HS-27A (cell line): ENCODE data around the gene BMAL2.

Experiments
- DNase-seq: peaks from one replicate; pipeline ENCODE4 v3.0.0-alpha.2; 2012; ENCODE audit warnings: low read depth, missing footprints

The BMAL2 gene

GRCh38 chr12:27332714-27333402, at the start of gene BMAL2:
TSS of gene BMAL2 (plus strand) at chr12:27332836. CDS start at chr12:27333073, 237 bp downstream.
- DNase-seq, result peak; percentile 41

GRCh38 chr12:27284021-27284420, 48.6 kb upstream of the BMAL2 start:
- no peak for DNase-seq

GRCh38 chr12:27284751-27285150, 47.9 kb upstream of the BMAL2 start:
- DNase-seq, result peak; percentile 64

GRCh38 chr12:27285403-27285802, 47.2 kb upstream of the BMAL2 start:
- DNase-seq, result no peak

DNA sequence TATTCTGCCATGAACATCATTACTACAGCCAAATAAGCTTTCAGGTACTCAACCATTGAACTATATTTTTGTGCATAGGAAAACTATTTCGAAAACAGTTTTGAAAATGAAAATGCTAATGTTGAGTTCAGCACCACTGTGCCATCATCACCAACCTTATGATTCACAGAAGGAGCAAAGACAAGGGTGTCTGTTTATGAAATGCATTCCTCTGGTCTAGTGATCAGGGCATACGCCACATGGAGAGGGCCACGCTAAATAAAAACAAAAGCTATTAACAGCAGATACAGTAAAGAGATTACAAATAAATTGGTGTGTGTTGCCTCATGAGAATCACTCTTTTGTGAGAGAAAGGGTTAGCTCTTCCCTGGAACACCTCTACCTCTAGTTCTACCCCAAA, 43.2 kb upstream of the BMAL2 start:
- no peak for DNase-seq

- DNase-seq, result no peak
These were observed 42.0 kb upstream of the BMAL2 start for GRCh38 chr12:27290501-27291168.

DNA sequence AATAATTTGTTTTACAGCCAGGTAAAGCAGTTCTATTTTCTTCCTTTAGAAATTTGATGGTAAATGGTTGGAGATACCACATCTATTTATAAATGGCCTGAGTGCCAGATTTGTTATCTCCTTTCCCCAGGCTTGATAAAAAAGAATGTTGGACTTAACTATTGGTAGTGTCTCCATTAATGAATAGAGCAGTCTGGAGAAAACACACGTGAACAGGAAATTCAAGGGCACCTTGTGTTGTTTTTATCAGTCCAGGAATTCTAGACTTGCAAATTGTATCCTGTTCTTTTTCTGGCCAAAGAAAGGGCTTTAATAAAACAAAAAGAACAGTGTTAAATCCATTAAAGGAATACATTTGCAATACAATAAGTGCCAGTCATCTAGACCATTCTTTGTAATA, 40.8 kb upstream of the BMAL2 start:
- DNase-seq, result no peak

DNA sequence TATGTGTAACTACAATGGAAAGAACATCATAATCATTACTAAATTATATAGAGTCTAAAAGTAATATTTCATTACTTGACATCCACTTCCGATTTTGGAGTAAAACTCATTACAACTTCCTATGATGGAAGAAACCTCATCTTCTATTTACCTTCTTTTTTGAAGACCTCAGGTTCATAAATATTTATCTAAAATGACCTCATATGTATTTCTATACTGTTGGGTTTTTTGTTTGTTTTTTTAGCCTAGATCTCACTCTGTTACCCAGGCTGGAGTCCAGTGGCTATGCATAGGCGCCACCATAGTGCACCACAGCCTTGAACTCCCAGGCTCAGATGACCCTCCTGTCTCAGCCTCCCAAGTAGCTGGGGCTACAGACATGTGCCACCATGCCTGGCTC, 39.9 kb upstream of the BMAL2 start:
- no peak for DNase-seq

GRCh38 chr12:27293463-27293862, 39.2 kb upstream of the BMAL2 start:
- DNase-seq, result no peak

DNA sequence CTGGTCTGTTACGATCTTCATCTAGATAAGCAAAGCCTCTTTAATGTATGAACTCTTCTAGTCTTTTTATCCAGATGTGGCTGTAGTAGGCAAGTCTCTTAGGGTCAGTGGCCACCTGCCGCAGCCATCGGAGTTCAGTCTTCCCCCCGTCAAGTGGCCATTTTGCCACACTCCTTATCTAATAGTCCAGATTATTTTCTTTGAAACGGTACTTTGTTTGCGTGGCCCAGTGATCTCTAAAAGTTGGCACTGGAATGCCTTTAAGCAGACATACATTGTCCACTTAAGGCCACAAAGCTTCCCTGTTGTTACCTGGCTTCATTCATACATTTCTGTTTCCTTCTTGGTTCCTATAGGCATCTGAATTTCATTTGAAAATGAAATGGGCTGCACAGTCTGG, 36.0 kb upstream of the BMAL2 start:
- no peak for DNase-seq

DNA sequence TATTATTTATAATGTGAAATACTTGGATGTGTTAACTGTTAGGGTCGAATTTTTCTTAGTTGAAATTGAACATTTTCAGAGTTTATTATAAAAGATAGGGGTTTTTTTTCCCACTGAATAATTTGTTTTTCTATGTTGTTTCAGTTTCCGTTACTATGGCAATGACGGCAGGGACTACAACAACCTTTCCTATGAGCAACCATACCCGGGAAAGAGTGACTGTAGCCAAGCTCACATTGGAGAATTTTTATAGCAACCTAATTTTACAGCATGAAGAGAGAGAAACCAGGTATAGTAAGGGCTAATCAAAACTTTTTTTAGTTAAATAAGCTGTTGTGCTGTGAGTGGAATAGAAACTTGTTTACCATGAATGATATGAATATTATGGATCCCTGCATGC, 35.1 kb upstream of the BMAL2 start:
- DNase-seq, result no peak

GRCh38 chr12:27299102-27299501, 33.5 kb upstream of the BMAL2 start:
- no peak for DNase-seq

GRCh38 chr12:27300226-27300625, 32.4 kb upstream of the BMAL2 start:
- DNase-seq, result no peak

DNA sequence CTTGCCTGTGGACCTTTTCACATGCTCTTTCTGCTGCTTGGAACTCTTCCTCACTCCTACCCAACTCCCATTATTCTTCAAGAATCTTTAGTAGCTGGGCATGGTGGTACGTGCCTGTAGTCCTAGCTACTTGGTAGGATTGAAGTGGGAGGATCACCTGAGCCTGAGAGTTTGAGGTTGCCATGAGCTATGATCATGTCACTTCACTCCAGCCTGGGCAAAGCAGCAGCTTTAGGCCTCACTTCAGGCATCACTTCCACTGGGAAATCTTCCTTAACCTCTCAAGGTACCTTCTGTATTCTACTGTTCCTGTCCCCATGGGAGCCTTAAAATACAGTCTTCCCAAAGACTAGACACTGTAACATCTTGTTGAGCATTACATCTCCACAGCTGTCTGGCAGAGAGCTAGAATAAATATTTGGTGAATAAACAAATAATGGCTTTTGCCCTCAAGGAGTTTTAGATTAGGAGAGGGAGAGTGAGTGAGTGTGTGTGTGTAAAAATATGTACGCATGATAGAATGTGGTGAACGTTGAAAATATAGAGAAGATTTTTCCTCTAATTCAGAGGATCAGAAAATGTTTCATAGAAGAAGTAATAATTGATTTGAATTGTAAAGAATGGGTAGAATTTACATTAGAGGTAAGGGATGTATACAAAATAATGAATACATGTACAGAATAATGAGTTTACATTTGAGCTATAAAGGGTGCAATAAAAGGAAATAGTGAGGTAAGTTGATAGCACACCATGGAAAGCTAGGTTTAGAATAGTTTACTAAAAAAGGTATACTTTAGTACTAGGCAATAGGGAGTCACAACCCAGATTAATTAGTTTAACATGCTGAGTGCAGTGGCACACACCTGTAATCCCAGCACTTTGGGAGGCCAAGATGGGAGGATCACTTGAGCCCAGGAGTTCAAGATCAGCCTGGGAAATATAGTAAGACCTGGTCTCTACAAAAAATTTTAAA, 29.2 kb upstream of the BMAL2 start:
- no peak for DNase-seq

DNA sequence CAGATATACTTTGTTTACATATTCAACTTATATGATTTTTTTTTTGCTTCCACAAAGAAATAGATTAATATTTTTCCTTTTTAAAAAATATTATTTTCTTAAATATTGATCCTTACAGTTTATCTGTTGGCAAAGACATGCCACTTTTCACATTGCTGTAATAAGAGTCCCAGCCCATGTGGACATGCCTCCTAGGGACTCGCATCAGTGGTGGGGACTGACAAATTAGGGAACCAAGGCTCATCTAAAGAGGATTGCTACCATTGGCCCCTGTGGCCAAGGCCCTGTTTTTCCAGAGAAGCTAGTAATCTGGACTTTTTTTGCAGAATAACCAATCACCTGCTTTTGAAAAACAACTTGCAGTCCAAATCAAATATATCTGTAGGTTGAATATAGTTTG, 27.8 kb upstream of the BMAL2 start:
- DNase-seq, result no peak

GRCh38 chr12:27305673-27306456, 26.8 kb upstream of the BMAL2 start:
- DNase-seq, result no peak

- no peak for DNase-seq
These were observed 23.2 kb upstream of the BMAL2 start for GRCh38 chr12:27309293-27309994.

DNA sequence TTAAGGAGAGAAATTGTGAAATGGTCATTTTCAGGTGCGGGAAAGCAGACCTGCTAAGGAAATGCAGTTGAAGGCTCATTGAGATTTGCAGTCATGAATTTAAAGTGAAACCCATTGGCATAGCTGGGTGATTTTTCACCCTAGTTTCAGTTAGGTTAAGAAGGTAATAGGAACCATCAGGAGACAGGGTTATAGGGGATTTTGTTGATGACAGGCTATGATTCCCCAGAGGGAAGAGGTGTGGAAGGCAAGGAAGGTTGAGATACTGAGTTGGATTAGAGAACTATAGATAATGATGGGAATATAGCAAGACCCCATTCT, 22.7 kb upstream of the BMAL2 start:
- no peak for DNase-seq

DNA sequence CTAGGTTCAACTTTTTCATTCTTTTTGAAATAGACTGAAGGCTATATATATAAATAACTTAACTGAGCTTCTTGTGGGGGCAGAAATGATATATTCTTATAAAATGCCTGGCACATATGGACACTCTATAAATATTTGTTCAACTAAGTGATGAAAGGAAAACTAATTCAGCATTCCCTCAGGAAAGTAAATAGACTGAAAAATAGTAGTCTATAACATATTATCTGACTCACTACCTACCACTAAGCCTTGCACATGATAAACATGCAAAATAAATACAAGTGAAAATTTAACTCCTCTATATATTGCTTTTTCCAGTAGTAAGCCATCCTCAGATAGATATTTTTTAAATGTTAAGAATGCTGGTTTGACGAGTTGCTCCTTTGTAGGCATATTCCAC, 15.7 kb upstream of the BMAL2 start:
- DNase-seq, result no peak

DNA sequence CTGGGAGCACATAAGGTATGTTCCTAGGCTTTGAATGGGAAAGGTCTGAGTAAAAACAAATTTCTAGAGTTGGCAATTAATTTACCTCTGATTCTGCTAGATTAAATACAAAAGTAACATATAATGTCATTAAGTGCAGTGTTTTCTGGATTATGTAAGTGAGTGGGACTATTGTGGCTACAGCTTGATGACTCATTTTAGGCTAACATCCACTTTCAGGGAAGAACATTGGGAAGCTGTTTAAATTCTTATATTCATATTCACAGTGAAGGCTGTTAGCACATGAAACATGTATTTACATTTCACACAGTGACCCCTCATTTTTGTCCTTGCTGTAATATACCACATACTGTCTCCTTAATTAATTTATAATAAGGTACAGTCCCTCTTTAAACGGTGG, 13.2 kb upstream of the BMAL2 start:
- DNase-seq, result no peak

DNA sequence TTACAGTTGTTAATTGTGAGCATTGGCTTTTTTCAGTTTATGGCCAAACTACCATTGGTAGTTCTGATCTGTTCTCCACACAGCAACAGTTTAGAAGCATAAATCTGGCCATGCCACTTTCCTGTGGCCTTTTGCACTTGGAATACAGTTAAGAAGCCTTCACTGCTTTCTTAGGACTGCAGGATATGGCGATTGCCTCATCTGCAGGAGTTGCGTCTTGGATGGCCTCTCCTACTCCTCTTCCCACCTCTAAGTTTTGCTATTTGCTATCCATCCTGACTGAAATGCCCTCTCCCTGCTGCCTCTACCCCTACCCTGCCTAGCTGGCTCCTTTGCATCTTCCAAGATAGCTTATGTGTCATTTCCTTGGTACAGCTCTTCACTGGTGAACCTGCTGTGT, 12.8 kb upstream of the BMAL2 start:
- no peak for DNase-seq

DNA sequence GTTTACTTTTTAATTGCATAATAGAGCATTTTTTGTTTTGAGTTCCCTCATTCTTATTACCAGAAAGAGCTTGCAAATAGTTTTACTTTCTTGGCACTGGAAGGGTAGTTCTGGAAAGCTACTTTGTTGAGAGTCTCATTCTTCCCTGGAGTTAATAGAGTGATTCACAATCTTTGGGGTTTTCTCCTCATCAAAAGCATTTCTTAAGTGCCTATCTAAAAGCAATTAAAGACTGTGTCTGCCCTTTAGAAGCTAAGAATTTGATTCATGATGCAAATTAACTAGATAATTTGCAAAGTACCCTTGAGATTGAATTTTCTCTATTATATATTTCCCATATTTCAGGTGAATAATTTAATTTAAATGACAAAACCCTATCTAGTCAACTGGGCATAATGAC, 8.1 kb upstream of the BMAL2 start:
- DNase-seq, result no peak
